ENCODE data around the gene AFAP1L1.

Gene AFAP1L1

DNA sequence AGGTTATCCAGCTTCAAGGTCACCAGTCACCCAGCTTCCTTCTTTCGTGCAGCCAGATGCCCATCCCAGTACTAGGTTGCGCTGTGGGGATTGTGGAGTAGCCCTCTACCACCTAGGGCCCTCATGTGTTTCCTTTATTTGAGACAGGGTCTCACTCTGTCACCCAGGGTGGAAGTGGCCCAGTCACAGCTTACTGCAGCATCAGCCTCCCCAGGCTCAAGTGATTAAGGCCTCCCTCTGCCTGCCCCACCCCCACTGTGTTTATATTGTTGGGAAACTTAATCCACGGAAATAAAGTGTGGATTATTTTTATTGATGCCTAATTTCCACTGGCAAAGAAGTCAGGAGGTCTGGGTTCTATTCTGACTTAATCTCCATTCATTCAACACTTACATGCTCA is 103.1 kb downstream of the AFAP1L1 start:
- H3K4me3 ChIP-seq (ENCODE audit: low read depth, low read length) = no peak overlapping the region
- H3K36me3 ChIP-seq (replicated peaks) = no peaks in the 10 kb centered on the region
- in situ Hi-C loops (cut with HindIII; ENCODE audit: low pct_ligation_motif_present, low sequenced_read_pairs) = no loop called here
- no peak for DNase-seq
- no peak overlapping the region for H3K27ac ChIP-seq
- TF ChIP-seq, protein P1, sequence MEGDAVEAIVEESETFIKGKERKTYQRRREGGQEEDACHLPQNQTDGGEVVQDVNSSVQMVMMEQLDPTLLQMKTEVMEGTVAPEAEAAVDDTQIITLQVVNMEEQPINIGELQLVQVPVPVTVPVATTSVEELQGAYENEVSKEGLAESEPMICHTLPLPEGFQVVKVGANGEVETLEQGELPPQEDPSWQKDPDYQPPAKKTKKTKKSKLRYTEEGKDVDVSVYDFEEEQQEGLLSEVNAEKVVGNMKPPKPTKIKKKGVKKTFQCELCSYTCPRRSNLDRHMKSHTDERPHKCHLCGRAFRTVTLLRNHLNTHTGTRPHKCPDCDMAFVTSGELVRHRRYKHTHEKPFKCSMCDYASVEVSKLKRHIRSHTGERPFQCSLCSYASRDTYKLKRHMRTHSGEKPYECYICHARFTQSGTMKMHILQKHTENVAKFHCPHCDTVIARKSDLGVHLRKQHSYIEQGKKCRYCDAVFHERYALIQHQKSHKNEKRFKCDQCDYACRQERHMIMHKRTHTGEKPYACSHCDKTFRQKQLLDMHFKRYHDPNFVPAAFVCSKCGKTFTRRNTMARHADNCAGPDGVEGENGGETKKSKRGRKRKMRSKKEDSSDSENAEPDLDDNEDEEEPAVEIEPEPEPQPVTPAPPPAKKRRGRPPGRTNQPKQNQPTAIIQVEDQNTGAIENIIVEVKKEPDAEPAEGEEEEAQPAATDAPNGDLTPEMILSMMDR (IDR thresholded peaks at IDR 0.05; ENCODE audit: low read depth, low read length, missing control alignments) = no peak
- no peaks in the 10 kb centered on the region for H3K27me3 ChIP-seq (replicated peaks)

DNA sequence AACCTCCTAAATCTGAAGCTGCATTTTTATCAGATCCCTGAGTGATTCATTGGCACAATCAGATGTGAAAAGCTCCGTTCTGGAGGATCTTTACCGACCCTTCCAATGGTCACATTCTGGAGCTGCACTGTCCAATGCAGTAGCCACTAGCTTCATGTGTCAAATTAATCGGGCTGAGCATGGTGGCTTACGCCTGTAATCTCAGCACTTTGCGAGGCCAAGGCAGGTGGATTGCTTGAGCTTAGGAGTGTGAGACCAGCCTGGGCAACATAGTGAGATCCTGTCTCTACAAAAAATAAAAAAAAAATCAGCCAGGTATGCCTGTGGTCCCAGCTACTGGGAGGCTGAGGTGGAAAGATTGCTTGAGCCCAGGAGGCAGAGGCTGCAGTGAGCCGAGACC is 103.8 kb downstream of the AFAP1L1 start:
- TF ChIP-seq, protein P1 (IDR thresholded peaks at IDR 0.05; ENCODE audit: low read depth, low read length, missing control alignments) = no peak
- no peaks in the 10 kb centered on the region for H3K36me3 ChIP-seq (replicated peaks)
- H3K27ac ChIP-seq = no peak overlapping the region
- DNase-seq = no peak
- no peaks in the 10 kb centered on the region for H3K27me3 ChIP-seq (replicated peaks)
- in situ Hi-C loops (cut with HindIII; ENCODE audit: low pct_ligation_motif_present, low sequenced_read_pairs) = no loop called here
- H3K4me3 ChIP-seq (ENCODE audit: low read depth, low read length) = no peak overlapping the region

DNA sequence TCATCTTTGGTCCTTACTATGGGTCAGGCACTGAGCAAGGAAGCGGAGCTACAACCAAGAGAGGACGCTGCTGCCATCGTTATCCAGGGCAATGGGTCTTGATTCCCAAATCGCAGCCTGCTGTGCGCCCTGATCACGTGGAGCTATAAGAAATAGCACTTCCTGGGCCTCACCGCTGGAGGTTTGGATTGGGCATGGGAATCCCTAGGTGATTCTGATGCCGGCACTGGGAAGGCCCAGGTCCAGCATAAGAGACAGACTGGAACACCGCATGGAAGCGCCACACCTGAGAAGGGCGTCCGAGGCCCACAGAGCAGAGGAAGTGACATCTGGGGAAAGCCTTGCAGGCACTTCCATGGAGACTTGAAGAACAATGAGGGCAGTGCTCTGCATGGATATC is 104.4 kb downstream of the AFAP1L1 start:
- no peaks in the 10 kb centered on the region for H3K27me3 ChIP-seq (replicated peaks)
- in situ Hi-C loops (cut with HindIII; ENCODE audit: low pct_ligation_motif_present, low sequenced_read_pairs) = no loop called here
- no peak overlapping the region for H3K27ac ChIP-seq
- H3K4me3 ChIP-seq (ENCODE audit: low read depth, low read length) = no peak overlapping the region
- no peaks in the 10 kb centered on the region for H3K36me3 ChIP-seq (replicated peaks)
- DNase-seq = no peak
- TF ChIP-seq, protein P1 (IDR thresholded peaks at IDR 0.05; ENCODE audit: low read depth, low read length, missing control alignments) = no peak

DNA sequence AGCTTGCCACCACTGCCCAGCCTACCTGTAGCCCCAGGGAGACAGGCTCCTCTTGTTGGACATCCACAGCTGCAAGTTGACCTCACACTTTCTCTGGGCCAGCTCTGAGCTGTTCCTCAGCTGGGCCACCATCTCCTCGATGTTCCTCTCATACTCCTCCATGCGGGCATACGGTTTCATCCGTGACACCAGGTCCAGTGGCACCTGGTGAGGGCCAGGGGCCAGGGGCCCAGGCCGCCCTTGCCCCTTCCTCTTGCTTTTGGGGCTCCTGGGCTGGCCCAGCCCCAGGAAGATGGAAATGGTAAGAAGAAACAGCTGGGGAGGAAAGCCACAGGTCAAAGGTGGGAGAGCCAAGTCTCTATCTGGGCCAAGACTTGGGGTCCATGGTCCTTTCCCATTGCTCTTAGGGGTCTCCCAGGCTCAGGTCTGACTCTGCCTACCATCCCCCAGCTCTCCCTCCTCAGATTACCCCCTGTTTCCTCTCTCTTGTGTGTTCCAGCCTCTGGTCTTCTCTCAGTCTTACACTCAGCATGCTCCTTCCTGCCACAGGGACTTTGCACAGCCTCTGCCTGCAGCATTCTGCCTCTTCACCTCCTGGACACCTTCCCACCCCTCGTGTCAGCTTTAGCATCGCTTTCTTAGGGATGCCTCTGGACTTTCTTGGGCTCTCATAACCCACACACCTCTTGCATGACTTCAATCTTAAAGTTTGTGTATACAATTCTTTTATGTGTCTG is 105.2 kb downstream of the AFAP1L1 start:
- Histone ChIP-seq H3K27me3 (replicated peaks) (no peaks in the 10 kb centered on the region), H3K4me3 (ENCODE audit: low read depth, low read length) (no peak overlapping the region), H3K36me3 (replicated peaks) (no peaks in the 10 kb centered on the region), H3K27ac (no peak overlapping the region)
- DNase-seq = no peak
- TF ChIP-seq, protein P1 (IDR thresholded peaks at IDR 0.05; ENCODE audit: low read depth, low read length, missing control alignments) = no peak
- in situ Hi-C loops (cut with HindIII; ENCODE audit: low pct_ligation_motif_present, low sequenced_read_pairs) = no loop called here

DNA sequence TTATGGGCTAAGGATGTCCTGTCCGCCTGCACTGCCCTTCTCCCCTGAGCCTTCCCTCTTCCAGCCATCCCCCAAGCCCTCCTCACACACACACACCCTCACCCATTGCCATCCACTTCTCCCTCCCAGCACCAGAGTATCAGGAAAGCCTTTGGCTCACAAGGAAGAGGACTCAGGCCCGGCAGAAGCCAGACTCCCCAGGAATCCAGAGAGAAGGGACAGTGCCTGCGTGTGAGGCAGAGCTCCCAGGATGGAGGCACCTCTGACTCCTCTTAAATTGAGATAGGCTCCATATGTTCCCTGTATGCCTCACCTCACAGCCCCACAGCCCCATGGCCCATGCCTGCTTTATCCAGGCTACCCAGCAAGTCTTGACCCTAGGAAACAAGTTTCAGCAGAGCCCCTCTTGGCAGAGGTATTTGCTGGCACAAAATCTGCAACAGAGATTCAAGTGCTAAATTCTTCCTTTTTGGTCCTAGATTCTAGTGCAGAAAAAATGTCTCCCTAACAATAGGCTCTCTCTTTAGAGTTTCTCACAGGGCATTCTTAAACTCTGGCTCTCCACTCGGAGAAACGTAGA is 106.7 kb downstream of the AFAP1L1 start:
- Histone ChIP-seq H3K27me3 (replicated peaks) (no peaks in the 10 kb centered on the region), H3K4me3 (ENCODE audit: low read depth, low read length) (no peak overlapping the region), H3K27ac (no peak overlapping the region), H3K36me3 (replicated peaks) (no peaks in the 10 kb centered on the region)
- no peak for DNase-seq
- TF ChIP-seq, protein P1 (IDR thresholded peaks at IDR 0.05; ENCODE audit: low read depth, low read length, missing control alignments) = no peak
- in situ Hi-C loops (cut with HindIII; ENCODE audit: low pct_ligation_motif_present, low sequenced_read_pairs) = no loop called here
